ENCODE data around the gene SLC41A3.

Gene SLC41A3

DNA sequence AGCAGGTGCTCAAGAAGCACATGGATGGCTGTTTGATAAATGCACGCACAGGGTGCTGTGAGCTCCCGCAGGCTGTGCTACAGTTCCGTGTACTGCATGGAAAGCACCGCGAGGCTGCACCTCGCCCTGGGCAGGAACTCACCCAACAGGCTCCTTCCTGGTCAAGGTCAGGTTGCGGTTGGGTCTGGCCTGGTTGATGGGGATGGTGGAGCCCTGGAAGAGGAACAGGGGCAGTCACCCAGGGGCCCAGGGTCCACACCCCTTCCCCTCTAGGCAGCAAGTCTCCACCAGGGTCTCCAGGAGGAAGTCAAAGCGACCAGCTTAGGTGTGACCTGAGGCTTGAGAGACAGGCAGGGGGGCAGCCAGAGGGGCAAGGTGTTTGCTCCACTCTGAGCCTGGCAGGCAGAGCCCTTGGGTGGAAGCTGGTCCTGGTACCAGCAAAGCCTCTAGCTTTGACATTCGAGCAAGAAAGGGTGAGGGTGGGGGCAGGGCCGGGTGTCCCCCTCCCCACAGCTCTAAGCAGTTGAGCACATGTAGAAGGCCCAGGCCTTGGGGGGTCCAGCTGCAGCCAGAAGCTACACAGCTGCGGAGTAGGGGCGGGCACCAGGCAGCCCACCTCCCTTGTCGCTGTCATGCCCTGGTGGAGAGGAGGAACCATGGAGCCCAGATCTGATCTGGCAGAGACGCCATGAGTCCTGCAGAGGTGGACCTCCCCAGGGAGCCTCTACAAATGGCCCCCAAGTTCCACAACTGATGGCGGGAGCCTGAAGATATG lies 46.3 kb upstream of the SLC41A3 start:
- TF ChIP-seq, protein P1, sequence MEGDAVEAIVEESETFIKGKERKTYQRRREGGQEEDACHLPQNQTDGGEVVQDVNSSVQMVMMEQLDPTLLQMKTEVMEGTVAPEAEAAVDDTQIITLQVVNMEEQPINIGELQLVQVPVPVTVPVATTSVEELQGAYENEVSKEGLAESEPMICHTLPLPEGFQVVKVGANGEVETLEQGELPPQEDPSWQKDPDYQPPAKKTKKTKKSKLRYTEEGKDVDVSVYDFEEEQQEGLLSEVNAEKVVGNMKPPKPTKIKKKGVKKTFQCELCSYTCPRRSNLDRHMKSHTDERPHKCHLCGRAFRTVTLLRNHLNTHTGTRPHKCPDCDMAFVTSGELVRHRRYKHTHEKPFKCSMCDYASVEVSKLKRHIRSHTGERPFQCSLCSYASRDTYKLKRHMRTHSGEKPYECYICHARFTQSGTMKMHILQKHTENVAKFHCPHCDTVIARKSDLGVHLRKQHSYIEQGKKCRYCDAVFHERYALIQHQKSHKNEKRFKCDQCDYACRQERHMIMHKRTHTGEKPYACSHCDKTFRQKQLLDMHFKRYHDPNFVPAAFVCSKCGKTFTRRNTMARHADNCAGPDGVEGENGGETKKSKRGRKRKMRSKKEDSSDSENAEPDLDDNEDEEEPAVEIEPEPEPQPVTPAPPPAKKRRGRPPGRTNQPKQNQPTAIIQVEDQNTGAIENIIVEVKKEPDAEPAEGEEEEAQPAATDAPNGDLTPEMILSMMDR (IDR thresholded peaks at IDR 0.05; ENCODE audit: borderline replicate concordance, control extremely low read depth, extremely low read depth, insufficient read depth, missing control alignments), result no peak
- no peak for DNase-seq (ENCODE audit: low spot score)
- in situ Hi-C loops (cut with MboI; ENCODE audit: low sequenced_read_pairs, unreplicated experiment), result no loop called here

DNA sequence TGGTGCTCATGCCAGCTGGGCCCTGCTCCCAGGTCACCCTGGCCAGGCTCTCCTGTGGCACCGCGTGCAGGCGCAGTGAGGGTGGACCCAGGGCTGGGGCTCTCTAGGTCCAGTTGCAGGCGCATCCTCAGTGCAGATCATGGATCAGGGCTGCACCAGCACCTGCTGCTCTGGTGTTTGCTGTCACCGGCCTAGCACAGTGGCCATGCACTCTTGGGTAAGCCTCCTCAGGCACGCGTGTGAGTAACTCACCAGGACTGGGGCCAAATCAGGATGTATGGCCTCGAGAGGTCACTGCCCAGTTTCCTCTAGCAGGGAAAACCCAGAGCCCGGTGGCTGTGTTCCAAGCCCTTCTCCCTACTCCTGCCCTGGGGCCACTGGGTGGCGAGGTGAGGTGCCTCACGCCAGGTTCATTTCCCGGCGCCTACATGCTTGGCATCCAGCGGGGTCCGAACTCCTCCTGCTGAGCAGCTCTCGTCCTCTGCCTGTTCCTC lies 45.5 kb upstream of the SLC41A3 start:
- TF ChIP-seq, protein P1 (IDR thresholded peaks at IDR 0.05; ENCODE audit: borderline replicate concordance, control extremely low read depth, extremely low read depth, insufficient read depth, missing control alignments), result no peak
- in situ Hi-C loops (cut with MboI; ENCODE audit: low sequenced_read_pairs, unreplicated experiment), result no loop called here
- DNase-seq (ENCODE audit: low spot score), result no peak

DNA sequence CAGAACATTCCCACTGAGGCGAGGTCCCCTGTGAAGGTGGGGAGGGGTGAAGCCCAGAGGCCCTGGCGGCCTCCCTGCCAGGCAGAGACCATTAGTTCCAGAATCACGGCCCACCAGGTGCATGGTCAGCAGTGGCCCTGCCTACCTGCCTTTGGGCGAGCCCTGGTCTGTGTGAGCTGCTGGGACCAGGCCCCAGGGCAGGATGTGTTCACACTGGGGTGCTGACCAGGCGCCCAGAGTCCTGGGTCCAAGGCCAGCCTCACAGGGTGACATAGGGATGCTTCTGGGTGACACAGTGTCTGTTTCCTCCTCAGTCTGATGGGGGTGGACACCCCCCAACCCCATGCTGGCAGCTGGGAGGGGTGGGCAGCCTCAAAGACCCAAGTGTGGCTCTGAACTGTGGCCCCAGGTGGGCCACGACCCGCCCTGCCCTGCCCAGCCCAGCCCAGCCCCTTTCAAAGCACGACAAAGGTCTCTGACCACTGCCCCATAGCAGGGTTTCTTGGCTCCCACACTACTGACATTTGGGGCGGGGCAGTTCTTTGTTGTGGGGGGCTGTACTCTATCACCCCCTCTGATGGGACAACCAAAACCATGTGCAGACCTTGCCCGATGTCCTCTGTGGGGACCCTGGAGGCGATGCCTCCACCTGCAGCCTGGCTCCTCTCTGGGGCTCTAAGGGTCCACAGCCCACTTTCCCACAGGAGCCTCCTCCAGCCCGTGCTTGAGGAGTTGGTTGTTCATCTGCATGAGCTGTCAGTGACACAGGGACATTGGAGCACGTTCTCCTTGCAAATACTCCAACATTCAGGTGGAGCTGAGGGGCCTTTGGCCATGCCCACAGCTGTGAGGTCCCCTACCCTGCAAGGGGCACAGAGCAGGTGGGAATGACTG lies 44.8 kb upstream of the SLC41A3 start:
- in situ Hi-C loops (cut with MboI; ENCODE audit: low sequenced_read_pairs, unreplicated experiment), result no loop called here
- TF ChIP-seq, protein P1 (IDR thresholded peaks at IDR 0.05; ENCODE audit: borderline replicate concordance, control extremely low read depth, extremely low read depth, insufficient read depth, missing control alignments), result no peak
- DNase-seq (ENCODE audit: low spot score), result no peak

DNA sequence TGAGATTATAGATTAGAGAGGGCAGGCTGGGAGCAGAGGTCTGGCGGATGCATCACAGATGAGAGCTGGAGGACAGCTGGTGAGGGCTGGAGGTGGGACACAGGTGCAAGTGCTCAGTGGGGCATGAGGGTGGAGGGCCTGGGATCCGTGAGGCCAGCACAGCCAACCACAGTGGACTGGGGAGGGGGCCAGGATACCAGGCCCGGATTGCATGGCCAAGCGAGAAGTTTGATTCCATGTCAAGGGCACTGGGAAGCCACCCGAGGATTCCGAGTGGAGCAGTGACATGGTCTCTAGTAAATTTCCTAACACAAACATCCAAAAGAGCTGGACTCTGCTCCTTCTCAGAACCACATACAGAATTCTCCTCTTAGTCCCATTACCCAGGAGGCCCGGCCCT lies 44.0 kb upstream of the SLC41A3 start:
- TF ChIP-seq, protein P1 (IDR thresholded peaks at IDR 0.05; ENCODE audit: borderline replicate concordance, control extremely low read depth, extremely low read depth, insufficient read depth, missing control alignments), result no peak
- no peak for DNase-seq (ENCODE audit: low spot score)
- in situ Hi-C loops (cut with MboI; ENCODE audit: low sequenced_read_pairs, unreplicated experiment), result no loop called here

DNA sequence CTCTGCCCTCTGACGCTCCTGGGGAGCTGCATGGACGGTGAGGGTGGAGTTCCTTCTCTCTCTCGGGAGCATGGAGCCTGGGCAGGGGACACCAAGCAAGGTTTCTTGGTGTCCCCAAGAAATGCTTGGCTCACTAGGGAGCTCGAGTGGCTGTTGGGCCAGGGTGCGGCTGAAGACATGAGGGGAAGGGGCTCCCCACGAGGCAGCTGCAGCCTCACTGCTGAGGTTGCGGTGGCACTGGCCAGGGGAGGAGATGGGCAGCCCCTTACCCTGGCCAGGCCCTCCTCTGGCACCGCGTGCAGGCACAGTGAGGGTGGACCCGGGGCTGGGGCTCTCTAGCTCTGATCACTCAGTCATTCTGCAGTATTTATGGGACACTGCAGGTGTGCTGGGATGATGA lies 43.5 kb upstream of the SLC41A3 start:
- in situ Hi-C loops (cut with MboI; ENCODE audit: low sequenced_read_pairs, unreplicated experiment), result no loop called here
- no peak for DNase-seq (ENCODE audit: low spot score)
- TF ChIP-seq, protein P1 (IDR thresholded peaks at IDR 0.05; ENCODE audit: borderline replicate concordance, control extremely low read depth, extremely low read depth, insufficient read depth, missing control alignments), result no peak

DNA sequence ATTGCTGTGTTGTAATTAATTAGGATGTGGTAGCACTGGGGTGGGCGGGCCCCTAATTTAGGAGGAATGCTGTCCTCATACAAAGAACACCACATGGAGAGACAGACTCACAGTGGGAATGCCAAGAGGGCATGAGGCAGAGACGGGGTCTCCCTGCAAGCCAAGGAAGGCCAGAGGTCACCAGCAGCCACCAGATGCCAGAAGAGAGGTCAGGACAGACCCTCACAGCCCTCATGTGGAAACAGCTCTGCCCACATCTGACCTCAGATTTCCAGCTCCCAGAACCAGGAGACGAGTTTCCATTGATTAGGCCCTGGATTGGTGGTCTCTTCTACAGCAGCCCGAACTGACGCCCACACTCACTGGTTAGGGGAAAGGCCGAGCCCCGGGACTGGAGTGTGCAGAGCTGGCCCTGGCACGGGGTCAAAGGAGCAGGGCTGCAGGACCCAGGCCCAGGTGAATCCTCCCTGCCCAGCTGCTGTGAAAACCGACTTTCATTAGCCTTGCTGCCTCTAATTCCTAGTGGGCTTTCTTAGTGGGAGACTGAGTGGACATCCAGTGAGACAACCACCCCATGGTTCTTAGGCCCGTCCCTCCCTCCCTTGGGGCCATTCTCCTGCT lies 43.0 kb upstream of the SLC41A3 start:
- no peak for DNase-seq (ENCODE audit: low spot score)
- in situ Hi-C loops (cut with MboI; ENCODE audit: low sequenced_read_pairs, unreplicated experiment), result no loop called here
- TF ChIP-seq, protein P1 (IDR thresholded peaks at IDR 0.05; ENCODE audit: borderline replicate concordance, control extremely low read depth, extremely low read depth, insufficient read depth, missing control alignments), result no peak

All from GM13976 (cell line).